AG04450 (cell line): Measurements from ENCODE around the gene TCERG1L. TPM values are rescaled to one million over a fixed set of nuclear protein-coding genes. Genes with fewer than 3 reads are reported as not detected.
"Not testable (repeated sequence)": the region's sequence is repeated elsewhere in the genome, so short reads cannot be mapped to it uniquely, and the experiment has no call there.

Source experiments
- CTCF ChIA-PET: fragments of 300-600, 350-600 bp; formaldehyde crosslinking; extraction: SDS; loops from one replicate; lab custom pipeline; 2022; ENCODE audit warnings: antibody characterized with exemption, inconsistent platforms; lab: Charles Lee
- POLR2A ChIA-PET: fragments of 350-600 bp; formaldehyde crosslinking; extraction: SDS; loops from one replicate; lab custom pipeline; 2021; ENCODE audit warnings: antibody characterized with exemption, inconsistent platforms; lab: Yijun Ruan, JAX
- DNase-seq: peaks from one replicate; pipeline ENCODE4 v3.0.0-alpha.2; 2011; ENCODE audit warnings: low read depth, low spot score
- H3K27ac ChIP-seq: one replicate; pipeline ENCODE4 v1.5.1; 2012; ENCODE audit warnings: low read depth, low read length, control low read depth
- H3K27me3 ChIP-seq: one replicate; pipeline ENCODE4 v1.6.0; 2012; ENCODE audit warnings: low read length; ENCODE audit not compliant: control insufficient read depth, insufficient read depth
- H3K4me3 ChIP-seq: 2 replicates; pipeline ENCODE4 v1.5.1; 2011; ENCODE audit warnings: mild to moderate bottlenecking, low read depth, low read length, control low read depth
- H3K9me3 ChIP-seq: 2 replicates; pipeline ENCODE4 v1.5.1; 2012; ENCODE audit warnings: low read length; ENCODE audit not compliant: control insufficient read depth, insufficient read depth
- polyA plus RNA-seq: library from polyadenylated mRNA; depleted of rRNA; stranded (reverse); fragments of >200 nt; gene quantifications from 2 replicates; pipeline ENCODE4 v1.2.3, GENCODE V29; 2011
- TF ChIP-seq, protein P1 (sequence below): IDR thresholded peaks from 2 replicates; pipeline ENCODE4 v1.5.1; 2011; ENCODE audit warnings: low read depth, low read length, control low read depth, inconsistent platforms

TCERG1L gene
- polyA plus RNA-seq, 1 experiment, result not detected

DNA sequence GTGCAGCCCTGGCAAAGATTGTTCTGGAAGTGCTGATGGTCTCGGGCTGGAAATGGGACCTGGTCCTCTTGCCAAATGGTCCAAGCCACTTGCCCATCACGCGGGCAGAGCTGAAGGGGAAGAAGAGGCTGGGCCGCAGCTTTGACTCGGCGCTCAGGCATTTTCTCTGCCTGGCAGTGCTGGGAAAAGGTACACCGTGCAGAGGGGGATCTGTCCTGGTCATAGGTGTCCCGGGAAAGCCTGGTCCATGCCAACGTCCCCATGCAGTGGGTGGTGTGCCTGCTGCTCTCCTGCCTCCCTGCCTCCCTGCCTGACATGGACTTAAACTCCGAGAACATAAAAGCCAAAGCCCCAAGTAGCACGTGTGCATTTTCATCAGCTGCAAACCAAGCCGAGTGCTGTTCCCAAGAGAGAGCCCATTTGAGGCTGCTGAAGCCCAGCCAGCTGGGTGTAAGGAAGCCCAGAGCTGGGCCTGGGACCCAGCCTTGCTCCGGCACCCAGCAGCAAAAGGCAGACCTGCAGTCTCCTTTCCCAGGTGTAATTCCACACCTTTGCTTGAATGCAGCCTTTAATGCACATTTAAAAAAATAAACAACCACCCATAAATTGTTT, 72.7 kb downstream of the TCERG1L start:
- CTCF ChIA-PET, result no interaction called here

DNA sequence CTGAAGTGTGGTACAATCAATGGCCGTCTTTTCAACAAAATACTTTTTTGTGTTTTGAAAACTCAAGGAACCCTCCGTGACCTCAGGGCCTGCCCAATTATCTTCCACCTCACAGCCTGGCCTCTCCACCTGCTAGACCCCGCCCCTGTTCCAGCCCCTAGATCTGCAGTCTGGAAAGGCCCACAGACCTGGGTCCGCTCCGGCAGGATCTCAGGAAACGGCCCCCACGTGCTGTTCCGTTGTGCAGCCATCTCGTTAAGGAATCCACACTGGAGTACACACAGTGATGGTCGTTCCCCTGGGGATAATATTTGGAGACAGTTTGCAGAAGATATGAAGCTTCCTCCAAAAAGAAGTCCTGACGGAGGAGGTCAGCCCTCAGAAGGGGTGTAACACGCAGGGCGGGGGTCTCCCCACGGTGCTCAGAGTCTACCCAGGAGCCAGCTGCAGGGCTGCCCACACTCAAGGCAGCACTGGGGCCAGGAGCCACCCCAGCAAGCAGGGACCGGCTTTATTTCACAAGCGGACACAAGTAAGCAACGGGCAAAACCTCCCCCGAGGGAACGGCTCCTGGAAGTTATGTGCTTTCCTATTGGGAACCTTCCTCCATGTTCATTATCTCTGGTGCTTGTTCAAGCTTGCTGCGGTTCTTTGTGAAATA, 73.4 kb downstream of the TCERG1L start:
- H3K27me3 ChIP-seq, result no peaks in the 10 kb centered on the region
- POLR2A ChIA-PET, result no interaction called here
- H3K9me3 ChIP-seq, result peaks cover 69% of the 10 kb centered on the region
- H3K27ac ChIP-seq, result no peak overlapping the region
- TF ChIP-seq, protein P1, sequence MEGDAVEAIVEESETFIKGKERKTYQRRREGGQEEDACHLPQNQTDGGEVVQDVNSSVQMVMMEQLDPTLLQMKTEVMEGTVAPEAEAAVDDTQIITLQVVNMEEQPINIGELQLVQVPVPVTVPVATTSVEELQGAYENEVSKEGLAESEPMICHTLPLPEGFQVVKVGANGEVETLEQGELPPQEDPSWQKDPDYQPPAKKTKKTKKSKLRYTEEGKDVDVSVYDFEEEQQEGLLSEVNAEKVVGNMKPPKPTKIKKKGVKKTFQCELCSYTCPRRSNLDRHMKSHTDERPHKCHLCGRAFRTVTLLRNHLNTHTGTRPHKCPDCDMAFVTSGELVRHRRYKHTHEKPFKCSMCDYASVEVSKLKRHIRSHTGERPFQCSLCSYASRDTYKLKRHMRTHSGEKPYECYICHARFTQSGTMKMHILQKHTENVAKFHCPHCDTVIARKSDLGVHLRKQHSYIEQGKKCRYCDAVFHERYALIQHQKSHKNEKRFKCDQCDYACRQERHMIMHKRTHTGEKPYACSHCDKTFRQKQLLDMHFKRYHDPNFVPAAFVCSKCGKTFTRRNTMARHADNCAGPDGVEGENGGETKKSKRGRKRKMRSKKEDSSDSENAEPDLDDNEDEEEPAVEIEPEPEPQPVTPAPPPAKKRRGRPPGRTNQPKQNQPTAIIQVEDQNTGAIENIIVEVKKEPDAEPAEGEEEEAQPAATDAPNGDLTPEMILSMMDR, result no peak
- DNase-seq, result no peak
- CTCF ChIA-PET, result no interaction called here
- no peak overlapping the region for H3K4me3 ChIP-seq

More for the DNA sequence above, 72.7 kb downstream of the TCERG1L start:
- TF ChIP-seq, protein P1, result no peak
- POLR2A ChIA-PET, result no interaction called here
- H3K27me3 ChIP-seq, result no peaks in the 10 kb centered on the region
- H3K4me3 ChIP-seq, result no peak overlapping the region
- H3K27ac ChIP-seq, result no peak overlapping the region
- DNase-seq, result no peak
- H3K9me3 ChIP-seq, result peaks cover 72% of the 10 kb centered on the region

DNA sequence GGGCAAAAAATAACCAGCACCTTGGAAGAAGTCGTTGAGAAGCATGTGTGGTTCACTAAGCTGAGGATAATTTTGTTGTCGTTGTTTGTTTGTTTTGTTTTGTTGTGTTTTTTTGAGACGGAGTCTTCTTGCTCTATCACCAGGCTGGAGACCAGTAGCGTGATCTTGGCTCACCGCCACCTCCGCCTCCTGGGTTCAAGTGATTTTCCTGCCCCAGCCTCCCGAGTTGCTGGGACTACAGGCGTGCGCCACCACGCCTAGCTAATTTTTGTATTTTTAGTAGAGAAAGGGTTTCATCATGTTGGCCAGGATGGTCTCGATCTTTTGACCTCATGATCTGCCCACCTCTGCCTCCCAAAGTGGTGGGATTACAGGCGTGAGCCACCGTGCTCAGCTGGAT, 76.9 kb downstream of the TCERG1L start:
- H3K4me3 ChIP-seq, POLR2A ChIA-PET, H3K27me3 ChIP-seq, H3K27ac ChIP-seq, DNase-seq, CTCF ChIA-PET: not testable (repeated sequence)
- H3K9me3 ChIP-seq, result peaks cover 75% of the 10 kb centered on the region

DNA sequence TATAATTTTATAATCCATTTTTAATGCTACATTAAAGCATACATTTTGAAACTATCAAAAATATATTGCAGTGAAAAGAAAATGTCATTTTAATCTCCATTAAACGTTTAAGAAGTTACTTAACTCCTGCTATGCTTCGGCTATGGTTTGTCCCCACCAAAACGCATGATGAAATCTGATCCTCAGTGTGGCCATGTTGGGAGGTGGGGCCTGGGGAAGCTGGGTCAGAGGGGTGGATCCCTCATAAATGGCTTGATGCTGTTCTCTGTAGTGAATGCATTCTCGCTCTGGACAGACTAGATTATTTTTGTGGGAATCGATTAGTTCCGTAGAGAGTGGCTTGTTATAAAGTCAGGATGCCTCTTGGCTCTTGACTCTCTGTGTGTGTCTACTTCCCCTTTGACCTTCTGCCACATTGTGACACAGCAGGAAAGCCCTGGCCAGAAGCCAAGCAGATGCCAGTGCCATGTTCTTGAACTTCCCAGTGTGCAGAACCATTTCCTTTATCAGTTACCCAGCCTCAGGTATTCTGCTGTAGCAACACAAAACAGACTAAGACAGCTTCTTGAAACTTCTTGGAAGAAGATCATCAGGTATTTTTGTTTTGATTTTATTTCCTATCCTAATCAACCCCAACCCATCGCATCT, 77.8 kb downstream of the TCERG1L start:
- no peak for DNase-seq
- ChIA-PET CTCF (no interaction called here), POLR2A (no interaction called here)
- H3K9me3 ChIP-seq, result peaks cover 70% of the 10 kb centered on the region
- H3K27ac ChIP-seq, result no peak overlapping the region
- no peaks in the 10 kb centered on the region for H3K27me3 ChIP-seq
- H3K4me3 ChIP-seq, result no peak overlapping the region
- TF ChIP-seq, protein P1, result no peak

DNA sequence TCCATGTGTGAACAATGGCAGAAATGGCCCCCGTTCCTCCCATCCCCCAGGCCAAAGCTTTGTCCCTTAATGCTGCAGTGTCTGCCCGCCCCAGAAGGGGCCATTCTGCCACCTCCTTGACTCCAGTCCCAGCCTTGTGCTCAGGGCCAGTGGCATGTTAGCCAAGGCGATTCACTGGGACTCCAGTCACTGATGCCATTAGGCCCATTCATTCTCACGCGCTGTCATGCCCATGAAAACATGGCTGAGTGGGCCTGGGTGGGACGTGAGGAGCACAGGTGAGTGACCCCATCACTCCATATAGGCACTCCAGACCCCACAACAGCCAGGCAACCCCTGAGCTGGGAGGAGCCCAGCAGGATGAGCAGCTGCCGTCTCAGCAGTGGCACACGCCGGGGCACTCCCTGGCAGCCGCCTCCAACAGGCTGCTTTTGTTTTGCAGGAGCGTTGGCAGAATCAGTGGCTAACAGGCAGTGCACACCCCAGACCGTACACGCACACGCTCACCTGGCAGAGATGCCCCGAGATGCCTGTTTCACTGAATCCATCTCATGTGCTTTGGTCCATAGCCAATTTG, 79.5 kb downstream of the TCERG1L start:
- Histone ChIP-seq H3K9me3 (peaks cover 64% of the 10 kb centered on the region), H3K27ac (no peak overlapping the region), H3K4me3 (no peak overlapping the region), H3K27me3 (no peaks in the 10 kb centered on the region)
- TF ChIP-seq, protein P1, result no peak
- ChIA-PET POLR2A (no interaction called here), CTCF (no interaction called here)
- DNase-seq, result no peak
